GM23338 (cell line): Measurements from ENCODE around the gene MITF. TPM values are rescaled to one million over a fixed set of nuclear protein-coding genes. Genes with fewer than 3 reads are reported as not detected.

Experiments
- ATAC-seq: fragments of 200-7000 bp; cut with Tn5 transposase; 3 replicates; pipeline ENCODE4 v1.9.1; 2020
- DNase-seq: peaks from one replicate; pipeline ENCODE4 v3.0.0-alpha.2; 2015; ENCODE audit warnings: low spot score
- H2AFZ ChIP-seq: fragments of 200-600 bp; sonication (generic); 2 replicates; pipeline ENCODE4 v1.8.0; 2016; ENCODE audit warnings: antibody characterized with exemption, mild to moderate bottlenecking, moderate library complexity
- H3F3A ChIP-seq: fragments of 200-600 bp; sonication (generic); replicated peaks from 2 replicates; pipeline ENCODE4 v1.8.0; 2017; ENCODE audit warnings: antibody characterized with exemption, mixed run types, low read depth
- H3K27ac ChIP-seq: fragments of 200-600 bp; sonication (generic); 2 replicates; pipeline ENCODE4 v1.6.1; 2016; ENCODE audit warnings: low read depth
- H3K27me3 ChIP-seq: fragments of 200-600 bp; sonication (generic); 2 replicates; pipeline ENCODE4 v1.8.0; 2016; ENCODE audit warnings: mild to moderate bottlenecking, mixed run types, moderate library complexity; ENCODE audit not compliant: insufficient read depth
- H3K36me3 ChIP-seq: fragments of 200-600 bp; sonication (generic); 2 replicates; pipeline ENCODE4 v1.8.0; 2016; ENCODE audit warnings: mild to moderate bottlenecking; ENCODE audit not compliant: insufficient read depth
- H3K4me1 ChIP-seq: fragments of 200-600 bp; sonication (generic); 2 replicates; pipeline ENCODE4 v1.8.0; 2016; ENCODE audit warnings: mild to moderate bottlenecking, moderate library complexity; ENCODE audit not compliant: insufficient read depth
- H3K4me2 ChIP-seq: fragments of 200-600 bp; sonication (generic); 2 replicates; pipeline ENCODE4 v1.7.1; 2017; ENCODE audit warnings: mixed run types
- H3K4me3 ChIP-seq: fragments of 200-600 bp; sonication (generic); 2 replicates; pipeline ENCODE4 v1.6.1; 2016; ENCODE audit warnings: mixed run types
- H3K79me2 ChIP-seq: fragments of 200-600 bp; sonication (generic); replicated peaks from 2 replicates; pipeline ENCODE4 v1.8.0; 2017; ENCODE audit warnings: mild to moderate bottlenecking; ENCODE audit not compliant: insufficient read depth
- H3K9me2 ChIP-seq: fragments of 200-600 bp; sonication (generic); 2 replicates; pipeline ENCODE4 v1.8.0; 2017; ENCODE audit not compliant: insufficient read depth
- H4K20me1 ChIP-seq: fragments of 200-600 bp; sonication (generic); replicated peaks from 2 replicates; pipeline ENCODE4 v1.8.0; 2017; ENCODE audit warnings: mild to moderate bottlenecking; ENCODE audit not compliant: insufficient read depth
- H3K27ac Mint-ChIP-seq: 2 replicates; pipeline ENCODE4 v1.8.0; 2020; ENCODE audit warnings: inconsistent platforms, mild to moderate bottlenecking, moderate library complexity, mixed read lengths
- H3K27me3 Mint-ChIP-seq: 3 replicates; pipeline ENCODE4 v1.8.0; 2022; ENCODE audit warnings: low read depth, mild to moderate bottlenecking, moderate library complexity, mixed read lengths, inconsistent platforms; ENCODE audit not compliant: insufficient read depth, poor library complexity
- H3K36me3 Mint-ChIP-seq: 3 replicates; pipeline ENCODE4 v1.8.0; 2021; ENCODE audit warnings: low read depth, mild to moderate bottlenecking, inconsistent platforms, moderate library complexity, mixed read lengths
- H3K4me1 Mint-ChIP-seq: 3 replicates; pipeline ENCODE4 v1.8.0; 2020; ENCODE audit warnings: mild to moderate bottlenecking, inconsistent platforms, mixed read lengths
- H3K4me3 Mint-ChIP-seq: 3 replicates; pipeline ENCODE4 v1.8.0; 2021; ENCODE audit warnings: moderate library complexity, mild to moderate bottlenecking, inconsistent platforms, mixed read lengths
- H3K9me3 Mint-ChIP-seq: 3 replicates; pipeline ENCODE4 v1.8.0; 2020; ENCODE audit warnings: moderate library complexity, mild to moderate bottlenecking, inconsistent platforms, mixed read lengths
- CREB1 ChIP-seq: fragments of 250-450 bp; sonication (Bioruptor Pico); IDR thresholded peaks from 2 replicates; pipeline ENCODE4 v1.5.0; 2020; ENCODE audit warnings: low read depth, mild to moderate bottlenecking, moderate library complexity
- EZH2 ChIP-seq: fragments of 200-600 bp; sonication (generic); IDR thresholded peaks from one replicate; pipeline ENCODE4 v1.8.0; 2017; ENCODE audit warnings: antibody characterized with exemption, mild to moderate bottlenecking, low read depth; ENCODE audit not compliant: unreplicated experiment
- EZH2phosphoT487 ChIP-seq: fragments of 200-600 bp; sonication (generic); IDR thresholded peaks from one replicate; pipeline ENCODE4 v1.8.1; 2018; ENCODE audit warnings: antibody characterized with exemption; ENCODE audit not compliant: unreplicated experiment
- JUNB ChIP-seq: IDR thresholded peaks from one replicate; pipeline ENCODE4 v1.6.1; 2016; ENCODE audit warnings: antibody characterized with exemption; ENCODE audit not compliant: unreplicated experiment
- NANOG ChIP-seq: IDR thresholded peaks from 2 replicates; pipeline ENCODE4 v1.6.1; 2016; ENCODE audit warnings: antibody characterized with exemption, borderline replicate concordance
- POLR2AphosphoS5 ChIP-seq: IDR thresholded peaks from 2 replicates; pipeline ENCODE4 v1.6.1; 2016; ENCODE audit warnings: antibody characterized with exemption, low read depth
- STAT1 ChIP-seq: IDR thresholded peaks from one replicate; pipeline ENCODE4 v1.6.1; 2016; ENCODE audit warnings: antibody characterized with exemption; ENCODE audit not compliant: unreplicated experiment
- ZNF114 ChIP-seq: fragments of 250-450 bp; sonication (Bioruptor Pico); IDR thresholded peaks from 2 replicates; pipeline ENCODE4 v1.5.0; 2020; ENCODE audit warnings: mild to moderate bottlenecking, moderate library complexity
- ZNF331 ChIP-seq: fragments of 250-450 bp; sonication (Bioruptor Pico); IDR thresholded peaks from 2 replicates; pipeline ENCODE4 v1.5.0; 2020; ENCODE audit warnings: low read depth, mild to moderate bottlenecking, moderate library complexity
- polyA plus RNA-seq: library from polyadenylated mRNA; unstranded; fragments of >200 nt; fragmentation: Nextera tagmentation; extraction: Ambion mirVana; gene quantifications from 2 replicates; pipeline ENCODE4 v1.2.1, GENCODE V29; 2016
- total RNA-seq: library from RNA; depleted of rRNA; stranded (reverse); fragments of >200 nt; shearing (Covaris generic); gene quantifications from 2 replicates; pipeline ENCODE4 v1.2.3, GENCODE V29; 2014
- TF ChIP-seq, protein P1 (sequence below): IDR thresholded peaks from one replicate; pipeline ENCODE4 v1.6.1; 2018; ENCODE audit warnings: antibody characterized with exemption; ENCODE audit not compliant: unreplicated experiment
- TF ChIP-seq, protein P2 (sequence below), 2 experiments: fragments of 200-600 bp in 1 of 2; sonication (generic) in 1 of 2; conservative IDR thresholded peaks; 2 replicates each; pipeline versions ENCODE4 v1.5.1 to v1.6.1; 2016 to 2017; ENCODE audit warnings: antibody characterized with exemption in 2 of 2, low read depth in 2 of 2, mild to moderate bottlenecking in 2 of 2, moderate library complexity in 1 of 2
- TF ChIP-seq, protein P3 (sequence below): IDR thresholded peaks from 2 replicates; pipeline ENCODE4 v1.6.1; 2016; ENCODE audit warnings: antibody characterized with exemption
- TF ChIP-seq, protein P4 (sequence below): fragments of 250-450 bp; sonication (Bioruptor Pico); IDR thresholded peaks from 2 replicates; pipeline ENCODE4 v1.5.0; 2020; ENCODE audit warnings: mild to moderate bottlenecking, moderate library complexity

Gene MITF
- total and polyA plus RNA-seq, 2 experiments from 2014 or later, result 1.9 to 2.4 TPM

DNA sequence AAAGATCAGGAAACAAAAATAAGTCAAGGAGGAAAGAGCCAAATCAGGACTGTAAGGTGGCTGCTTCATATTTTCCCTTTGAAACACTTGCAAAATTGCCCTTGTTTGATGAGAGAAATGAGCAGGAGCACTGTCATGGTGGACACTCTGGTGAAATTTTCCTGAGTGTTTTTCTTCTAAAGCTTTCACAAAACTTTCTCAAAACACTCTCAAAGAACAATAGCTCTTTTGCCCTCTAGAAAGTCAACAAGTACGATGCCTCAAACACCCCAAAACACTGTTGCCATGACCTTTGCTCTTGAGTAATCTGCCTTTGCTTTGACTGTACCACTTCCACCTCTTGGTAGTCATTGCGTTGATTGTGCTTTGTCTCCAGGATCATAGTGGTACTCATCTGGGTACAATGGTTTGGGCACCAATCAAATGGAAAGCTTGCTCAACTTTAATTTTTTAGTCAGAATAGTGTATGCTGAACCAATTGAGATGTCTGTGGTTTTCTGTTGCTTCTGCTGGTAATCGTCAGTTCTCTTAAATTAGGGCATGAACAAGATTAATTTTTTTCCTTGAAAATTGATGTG is 13.2 kb upstream of the MITF start:
- H3K27ac ChIP-seq, result no peak overlapping the region
- no peak overlapping the region for H2AFZ ChIP-seq

More for the DNA sequence above, 13.2 kb upstream of the MITF start:
- no peaks in the 10 kb centered on the region for H3F3A ChIP-seq
- H3K4me3 ChIP-seq, result no peak overlapping the region
- ATAC-seq (no peak), DNase-seq (no peak)
- H3K79me2 ChIP-seq, result no peaks in the 10 kb centered on the region
- no peaks in the 10 kb centered on the region for H3K36me3 Mint-ChIP-seq
- no peak overlapping the region for H3K27ac Mint-ChIP-seq
- H3K4me1 ChIP-seq, result peaks cover 9% of the 10 kb centered on the region; the same call in 1 of the 2 replicates
- H3K4me1 Mint-ChIP-seq, result peaks cover 6% of the 10 kb centered on the region
- no peak overlapping the region for H3K4me3 Mint-ChIP-seq
- no peaks in the 10 kb centered on the region for H3K9me3 Mint-ChIP-seq
- H3K36me3 ChIP-seq, result no peaks in the 10 kb centered on the region
- H3K9me2 ChIP-seq, result 0 out of 2 replicates have a peak, but pooled peaks cover 4% of the 10 kb centered on the region
- H4K20me1 ChIP-seq, result no peaks in the 10 kb centered on the region
- H3K27me3 ChIP-seq, result no peaks in the 10 kb centered on the region
- TF ChIP-seq, protein P1, sequence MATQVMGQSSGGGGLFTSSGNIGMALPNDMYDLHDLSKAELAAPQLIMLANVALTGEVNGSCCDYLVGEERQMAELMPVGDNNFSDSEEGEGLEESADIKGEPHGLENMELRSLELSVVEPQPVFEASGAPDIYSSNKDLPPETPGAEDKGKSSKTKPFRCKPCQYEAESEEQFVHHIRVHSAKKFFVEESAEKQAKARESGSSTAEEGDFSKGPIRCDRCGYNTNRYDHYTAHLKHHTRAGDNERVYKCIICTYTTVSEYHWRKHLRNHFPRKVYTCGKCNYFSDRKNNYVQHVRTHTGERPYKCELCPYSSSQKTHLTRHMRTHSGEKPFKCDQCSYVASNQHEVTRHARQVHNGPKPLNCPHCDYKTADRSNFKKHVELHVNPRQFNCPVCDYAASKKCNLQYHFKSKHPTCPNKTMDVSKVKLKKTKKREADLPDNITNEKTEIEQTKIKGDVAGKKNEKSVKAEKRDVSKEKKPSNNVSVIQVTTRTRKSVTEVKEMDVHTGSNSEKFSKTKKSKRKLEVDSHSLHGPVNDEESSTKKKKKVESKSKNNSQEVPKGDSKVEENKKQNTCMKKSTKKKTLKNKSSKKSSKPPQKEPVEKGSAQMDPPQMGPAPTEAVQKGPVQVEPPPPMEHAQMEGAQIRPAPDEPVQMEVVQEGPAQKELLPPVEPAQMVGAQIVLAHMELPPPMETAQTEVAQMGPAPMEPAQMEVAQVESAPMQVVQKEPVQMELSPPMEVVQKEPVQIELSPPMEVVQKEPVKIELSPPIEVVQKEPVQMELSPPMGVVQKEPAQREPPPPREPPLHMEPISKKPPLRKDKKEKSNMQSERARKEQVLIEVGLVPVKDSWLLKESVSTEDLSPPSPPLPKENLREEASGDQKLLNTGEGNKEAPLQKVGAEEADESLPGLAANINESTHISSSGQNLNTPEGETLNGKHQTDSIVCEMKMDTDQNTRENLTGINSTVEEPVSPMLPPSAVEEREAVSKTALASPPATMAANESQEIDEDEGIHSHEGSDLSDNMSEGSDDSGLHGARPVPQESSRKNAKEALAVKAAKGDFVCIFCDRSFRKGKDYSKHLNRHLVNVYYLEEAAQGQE, result no peak
- no peak for TF ChIP-seq POLR2AphosphoS5
- TF ChIP-seq JUNB, result no peak
- TF ChIP-seq CREB1 (CRISPR knock-in tag), result no peak
- TF ChIP-seq NANOG, result no peak
- TF ChIP-seq EZH2phosphoT487, result no peak
- no peak for TF ChIP-seq ZNF114 (CRISPR knock-in tag)
- TF ChIP-seq, protein P2, sequence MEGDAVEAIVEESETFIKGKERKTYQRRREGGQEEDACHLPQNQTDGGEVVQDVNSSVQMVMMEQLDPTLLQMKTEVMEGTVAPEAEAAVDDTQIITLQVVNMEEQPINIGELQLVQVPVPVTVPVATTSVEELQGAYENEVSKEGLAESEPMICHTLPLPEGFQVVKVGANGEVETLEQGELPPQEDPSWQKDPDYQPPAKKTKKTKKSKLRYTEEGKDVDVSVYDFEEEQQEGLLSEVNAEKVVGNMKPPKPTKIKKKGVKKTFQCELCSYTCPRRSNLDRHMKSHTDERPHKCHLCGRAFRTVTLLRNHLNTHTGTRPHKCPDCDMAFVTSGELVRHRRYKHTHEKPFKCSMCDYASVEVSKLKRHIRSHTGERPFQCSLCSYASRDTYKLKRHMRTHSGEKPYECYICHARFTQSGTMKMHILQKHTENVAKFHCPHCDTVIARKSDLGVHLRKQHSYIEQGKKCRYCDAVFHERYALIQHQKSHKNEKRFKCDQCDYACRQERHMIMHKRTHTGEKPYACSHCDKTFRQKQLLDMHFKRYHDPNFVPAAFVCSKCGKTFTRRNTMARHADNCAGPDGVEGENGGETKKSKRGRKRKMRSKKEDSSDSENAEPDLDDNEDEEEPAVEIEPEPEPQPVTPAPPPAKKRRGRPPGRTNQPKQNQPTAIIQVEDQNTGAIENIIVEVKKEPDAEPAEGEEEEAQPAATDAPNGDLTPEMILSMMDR (conservative IDR thresholded peaks at IDR 0.05; ENCODE audit: low read depth in 2 of 2), result no peak
- TF ChIP-seq, protein P3, sequence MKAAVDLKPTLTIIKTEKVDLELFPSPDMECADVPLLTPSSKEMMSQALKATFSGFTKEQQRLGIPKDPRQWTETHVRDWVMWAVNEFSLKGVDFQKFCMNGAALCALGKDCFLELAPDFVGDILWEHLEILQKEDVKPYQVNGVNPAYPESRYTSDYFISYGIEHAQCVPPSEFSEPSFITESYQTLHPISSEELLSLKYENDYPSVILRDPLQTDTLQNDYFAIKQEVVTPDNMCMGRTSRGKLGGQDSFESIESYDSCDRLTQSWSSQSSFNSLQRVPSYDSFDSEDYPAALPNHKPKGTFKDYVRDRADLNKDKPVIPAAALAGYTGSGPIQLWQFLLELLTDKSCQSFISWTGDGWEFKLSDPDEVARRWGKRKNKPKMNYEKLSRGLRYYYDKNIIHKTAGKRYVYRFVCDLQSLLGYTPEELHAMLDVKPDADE, result no peak
- TF ChIP-seq STAT1, result no peak
- no peak for TF ChIP-seq EZH2
- no peak for TF ChIP-seq ZNF331 (CRISPR knock-in tag)
- TF ChIP-seq, protein P4, sequence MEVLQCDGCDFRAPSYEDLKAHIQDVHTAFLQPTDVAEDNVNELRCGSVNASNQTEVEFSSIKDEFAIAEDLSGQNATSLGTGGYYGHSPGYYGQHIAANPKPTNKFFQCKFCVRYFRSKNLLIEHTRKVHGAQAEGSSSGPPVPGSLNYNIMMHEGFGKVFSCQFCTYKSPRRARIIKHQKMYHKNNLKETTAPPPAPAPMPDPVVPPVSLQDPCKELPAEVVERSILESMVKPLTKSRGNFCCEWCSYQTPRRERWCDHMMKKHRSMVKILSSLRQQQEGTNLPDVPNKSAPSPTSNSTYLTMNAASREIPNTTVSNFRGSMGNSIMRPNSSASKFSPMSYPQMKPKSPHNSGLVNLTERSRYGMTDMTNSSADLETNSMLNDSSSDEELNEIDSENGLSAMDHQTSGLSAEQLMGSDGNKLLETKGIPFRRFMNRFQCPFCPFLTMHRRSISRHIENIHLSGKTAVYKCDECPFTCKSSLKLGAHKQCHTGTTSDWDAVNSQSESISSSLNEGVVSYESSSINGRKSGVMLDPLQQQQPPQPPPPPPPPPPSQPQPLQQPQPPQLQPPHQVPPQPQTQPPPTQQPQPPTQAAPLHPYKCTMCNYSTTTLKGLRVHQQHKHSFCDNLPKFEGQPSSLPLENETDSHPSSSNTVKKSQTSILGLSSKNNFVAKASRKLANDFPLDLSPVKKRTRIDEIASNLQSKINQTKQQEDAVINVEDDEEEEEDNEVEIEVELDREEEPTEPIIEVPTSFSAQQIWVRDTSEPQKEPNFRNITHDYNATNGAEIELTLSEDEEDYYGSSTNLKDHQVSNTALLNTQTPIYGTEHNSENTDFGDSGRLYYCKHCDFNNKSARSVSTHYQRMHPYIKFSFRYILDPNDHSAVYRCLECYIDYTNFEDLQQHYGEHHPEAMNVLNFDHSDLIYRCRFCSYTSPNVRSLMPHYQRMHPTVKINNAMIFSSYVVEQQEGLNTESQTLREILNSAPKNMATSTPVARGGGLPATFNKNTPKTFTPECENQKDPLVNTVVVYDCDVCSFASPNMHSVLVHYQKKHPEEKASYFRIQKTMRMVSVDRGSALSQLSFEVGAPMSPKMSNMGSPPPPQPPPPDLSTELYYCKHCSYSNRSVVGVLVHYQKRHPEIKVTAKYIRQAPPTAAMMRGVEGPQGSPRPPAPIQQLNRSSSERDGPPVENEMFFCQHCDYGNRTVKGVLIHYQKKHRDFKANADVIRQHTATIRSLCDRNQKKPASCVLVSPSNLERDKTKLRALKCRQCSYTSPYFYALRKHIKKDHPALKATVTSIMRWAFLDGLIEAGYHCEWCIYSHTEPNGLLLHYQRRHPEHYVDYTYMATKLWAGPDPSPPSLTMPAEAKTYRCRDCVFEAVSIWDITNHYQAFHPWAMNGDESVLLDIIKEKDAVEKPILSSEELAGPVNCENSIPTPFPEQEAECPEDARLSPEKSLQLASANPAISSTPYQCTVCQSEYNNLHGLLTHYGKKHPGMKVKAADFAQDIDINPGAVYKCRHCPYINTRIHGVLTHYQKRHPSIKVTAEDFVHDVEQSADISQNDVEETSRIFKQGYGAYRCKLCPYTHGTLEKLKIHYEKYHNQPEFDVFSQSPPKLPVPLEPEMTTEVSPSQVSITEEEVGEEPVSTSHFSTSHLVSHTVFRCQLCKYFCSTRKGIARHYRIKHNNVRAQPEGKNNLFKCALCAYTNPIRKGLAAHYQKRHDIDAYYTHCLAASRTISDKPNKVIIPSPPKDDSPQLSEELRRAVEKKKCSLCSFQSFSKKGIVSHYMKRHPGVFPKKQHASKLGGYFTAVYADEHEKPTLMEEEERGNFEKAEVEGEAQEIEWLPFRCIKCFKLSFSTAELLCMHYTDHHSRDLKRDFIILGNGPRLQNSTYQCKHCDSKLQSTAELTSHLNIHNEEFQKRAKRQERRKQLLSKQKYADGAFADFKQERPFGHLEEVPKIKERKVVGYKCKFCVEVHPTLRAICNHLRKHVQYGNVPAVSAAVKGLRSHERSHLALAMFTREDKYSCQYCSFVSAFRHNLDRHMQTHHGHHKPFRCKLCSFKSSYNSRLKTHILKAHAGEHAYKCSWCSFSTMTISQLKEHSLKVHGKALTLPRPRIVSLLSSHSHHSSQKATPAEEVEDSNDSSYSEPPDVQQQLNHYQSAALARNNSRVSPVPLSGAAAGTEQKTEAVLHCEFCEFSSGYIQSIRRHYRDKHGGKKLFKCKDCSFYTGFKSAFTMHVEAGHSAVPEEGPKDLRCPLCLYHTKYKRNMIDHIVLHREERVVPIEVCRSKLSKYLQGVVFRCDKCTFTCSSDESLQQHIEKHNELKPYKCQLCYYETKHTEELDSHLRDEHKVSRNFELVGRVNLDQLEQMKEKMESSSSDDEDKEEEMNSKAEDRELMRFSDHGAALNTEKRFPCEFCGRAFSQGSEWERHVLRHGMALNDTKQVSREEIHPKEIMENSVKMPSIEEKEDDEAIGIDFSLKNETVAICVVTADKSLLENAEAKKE (CRISPR knock-in tag), result no peak
- H3K27me3 Mint-ChIP-seq, result peaks cover 4% of the 10 kb centered on the region
- H3K4me2 ChIP-seq, result no peak overlapping the region
